ENCODE measurements around the gene OBSCN. TPM values are rescaled to one million over a fixed set of nuclear protein-coding genes. Genes with fewer than 3 reads are reported as not detected.

Gene OBSCN
- total and polyA plus RNA-seq, 2 of the 13 experiments (the other 11 are each of a cell fraction or from before 2014, with no cell fraction given), result 0.20 TPM

GRCh38 chr1:228381356-228381755 lies 173.5 kb downstream of the OBSCN start:
- no TSS peak for BruUV-seq (replicated peaks)
- H3K4me2 ChIP-seq (ENCODE audit: low read depth, low read length), result no peak overlapping the region
- no peak overlapping the region for H3K27ac ChIP-seq (ENCODE audit: extremely low read length, insufficient read depth, low read length)
- H3K36me3 ChIP-seq (replicated peaks in 1 of 2; ENCODE audit: control insufficient read depth in 1 of 2, insufficient read depth in 2 of 2, low read length in 2 of 2), result no peaks in the 10 kb centered on the region
- ChIA-PET CTCF (ENCODE audit: low intra/inter-chr PET ratio, low total read pairs) (no interaction called here), POLR2A (no interaction called here)
- no peak for TF ChIP-seq ZBTB44 (CRISPR knock-in tag; IDR thresholded peaks at IDR 0.05)
- in situ Hi-C loops (cut with HindIII; ENCODE audit: extremely low pct_ligation_motif_present, low pct_unique_long_range_greater_than_20kb), result no loop called here
- no peaks in the 10 kb centered on the region for H3K79me2 ChIP-seq (ENCODE audit: insufficient read depth, low read length)
- DNase-seq (ENCODE audit: low spot score), result no peak
- FAIRE-seq, result no peak
- H3K9ac ChIP-seq (ENCODE audit: insufficient read depth, low read depth, low read length), result no peak overlapping the region
- H3K9me3 ChIP-seq (ENCODE audit: low read length), result no peaks in the 10 kb centered on the region
- no peak for ATAC-seq
- H3K27me3 ChIP-seq (ENCODE audit: control insufficient read depth in 1 of 2, insufficient read depth in 2 of 2, low read length in 2 of 2), result no peaks in the 10 kb centered on the region
- H2AFZ ChIP-seq (ENCODE audit: low read length), result no peak overlapping the region
- intact Hi-C loops (cut with micrococcal nuclease; ENCODE audit: unreplicated experiment), result no loop called here
- 89% methylated on average over 2 of the region's 2 CpGs for WGBS (ENCODE audit: low lambda C conversion rate)
- no peak overlapping the region for H3K4me3 ChIP-seq (replicated peaks in 1 of 3; ENCODE audit: insufficient read depth in 1 of 3, low read depth in 2 of 3, low read length in 3 of 3)
- H3K4me1 ChIP-seq (ENCODE audit: insufficient read depth, low read length), result no peaks in the 10 kb centered on the region
- no peaks in the 10 kb centered on the region for H4K20me1 ChIP-seq (ENCODE audit: insufficient read depth, low read length)

DNA sequence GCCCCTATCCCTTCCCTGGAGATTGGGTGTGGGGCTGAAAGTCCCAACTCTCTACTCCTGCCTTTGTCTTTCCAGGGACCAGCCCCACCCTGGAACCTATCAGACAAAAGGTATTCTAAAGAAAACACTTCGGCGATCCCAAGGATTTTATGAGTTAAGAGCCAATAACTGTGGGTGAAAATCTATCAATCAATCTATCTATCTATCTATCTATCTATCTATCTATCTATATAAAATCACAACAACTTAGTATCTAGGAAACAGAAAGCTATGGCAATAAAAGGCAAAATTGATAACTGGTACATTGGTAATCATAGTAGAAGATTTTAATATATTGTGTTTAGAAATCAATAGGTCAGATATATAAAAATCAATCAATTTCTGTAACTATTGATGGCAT lies 175.9 kb downstream of the OBSCN start:
- 95% methylated on average over 2 of the region's 2 CpGs for WGBS (ENCODE audit: low lambda C conversion rate)
- TF ChIP-seq ATF7-NPFF (CRISPR knock-in tag; IDR thresholded peaks at IDR 0.05; ENCODE audit: low read depth) (no peak), ZNF367 (CRISPR knock-in tag; IDR thresholded peaks at IDR 0.05; ENCODE audit: borderline replicate concordance) (no peak), ZNF652 (CRISPR knock-in tag; IDR thresholded peaks at IDR 0.05; ENCODE audit: borderline replicate concordance, low read depth) (no peak), ZNF432 (CRISPR knock-in tag; IDR thresholded peaks at IDR 0.05; ENCODE audit: borderline replicate concordance) (no peak), JUND (CRISPR knock-in tag; IDR thresholded peaks at IDR 0.05) (no peak), U2AF1 (optimal IDR thresholded peaks at IDR 0.05; ENCODE audit: low read depth, low read length) (no peak), ATF3 (CRISPR knock-in tag; IDR thresholded peaks at IDR 0.05) (no peak), ZNF296 (CRISPR knock-in tag; conservative IDR thresholded peaks at IDR 0.05) (no peak)
- TF ChIP-seq, protein P1, sequence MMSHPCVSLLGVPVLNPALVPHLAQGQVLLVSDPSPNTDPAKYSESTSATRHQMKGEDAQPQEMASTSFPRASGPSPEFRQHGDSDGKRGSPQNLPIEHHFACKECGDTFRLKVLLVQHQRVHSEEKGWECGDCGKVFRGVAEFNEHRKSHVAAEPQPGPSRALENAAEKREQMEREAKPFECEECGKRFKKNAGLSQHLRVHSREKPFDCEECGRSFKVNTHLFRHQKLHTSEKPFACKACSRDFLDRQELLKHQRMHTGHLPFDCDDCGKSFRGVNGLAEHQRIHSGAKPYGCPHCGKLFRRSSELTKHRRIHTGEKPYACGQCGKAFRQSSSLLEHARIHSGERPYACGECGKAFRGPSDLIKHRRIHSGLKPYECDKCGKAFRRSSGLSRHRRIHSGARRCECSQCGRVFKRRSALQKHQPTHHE (CRISPR knock-in tag; IDR thresholded peaks at IDR 0.05; ENCODE audit: borderline replicate concordance), result no peak
- Histone ChIP-seq H3K9me3 (ENCODE audit: low read length) (no peaks in the 10 kb centered on the region), H3K27me3 (ENCODE audit: control insufficient read depth in 1 of 2, insufficient read depth in 2 of 2, low read length in 2 of 2) (no peaks in the 10 kb centered on the region), H3K36me3 (replicated peaks in 1 of 2; ENCODE audit: control insufficient read depth in 1 of 2, insufficient read depth in 2 of 2, low read length in 2 of 2) (no peaks in the 10 kb centered on the region), H2AFZ (ENCODE audit: low read length) (no peak overlapping the region), H3K4me3 (replicated peaks in 1 of 3; ENCODE audit: insufficient read depth in 1 of 3, low read depth in 2 of 3, low read length in 3 of 3) (no peak overlapping the region), H3K4me2 (ENCODE audit: low read depth, low read length) (no peak overlapping the region), H3K79me2 (ENCODE audit: insufficient read depth, low read length) (no peaks in the 10 kb centered on the region), H3K9ac (ENCODE audit: insufficient read depth, low read depth, low read length) (no peak overlapping the region), H3K4me1 (ENCODE audit: insufficient read depth, low read length) (no peaks in the 10 kb centered on the region), H3K27ac (ENCODE audit: extremely low read length, insufficient read depth, low read length) (no peak overlapping the region), H4K20me1 (ENCODE audit: insufficient read depth, low read length) (no peaks in the 10 kb centered on the region)
- FAIRE-seq, result no peak
- BruUV-seq (replicated peaks), result no TSS peak
- DNase-seq (ENCODE audit: low spot score), result no peak
- POLR2A ChIA-PET, result no interaction called here
- in situ Hi-C loops (cut with HindIII; ENCODE audit: extremely low pct_ligation_motif_present, low pct_unique_long_range_greater_than_20kb) (no loop called here), intact Hi-C loops (cut with micrococcal nuclease; ENCODE audit: unreplicated experiment) (no loop called here)
- CTCF ChIA-PET (ENCODE audit: low intra/inter-chr PET ratio, low total read pairs), result no interaction called here
- no peak for ATAC-seq
